GM23338 (cell line): ENCODE data around the gene HYAL2. TPM values are rescaled to one million over a fixed set of nuclear protein-coding genes. Genes with fewer than 3 reads are reported as not detected.

ENCODE experiments used
- ATAC-seq: fragments of 200-7000 bp; cut with Tn5 transposase; 3 replicates; pipeline ENCODE4 v1.9.1; 2020
- DNase-seq: peaks from one replicate; pipeline ENCODE4 v3.0.0-alpha.2; 2015; ENCODE audit warnings: low spot score
- H2AFZ ChIP-seq: fragments of 200-600 bp; sonication (generic); 2 replicates; pipeline ENCODE4 v1.8.0; 2016; ENCODE audit warnings: antibody characterized with exemption, mild to moderate bottlenecking, moderate library complexity
- H3F3A ChIP-seq: fragments of 200-600 bp; sonication (generic); replicated peaks from 2 replicates; pipeline ENCODE4 v1.8.0; 2017; ENCODE audit warnings: antibody characterized with exemption, mixed run types, low read depth
- H3K27ac ChIP-seq: fragments of 200-600 bp; sonication (generic); 2 replicates; pipeline ENCODE4 v1.6.1; 2016; ENCODE audit warnings: low read depth
- H3K27me3 ChIP-seq: fragments of 200-600 bp; sonication (generic); 2 replicates; pipeline ENCODE4 v1.8.0; 2016; ENCODE audit warnings: mild to moderate bottlenecking, mixed run types, moderate library complexity; ENCODE audit not compliant: insufficient read depth
- H3K36me3 ChIP-seq: fragments of 200-600 bp; sonication (generic); 2 replicates; pipeline ENCODE4 v1.8.0; 2016; ENCODE audit warnings: mild to moderate bottlenecking; ENCODE audit not compliant: insufficient read depth
- H3K4me1 ChIP-seq: fragments of 200-600 bp; sonication (generic); 2 replicates; pipeline ENCODE4 v1.8.0; 2016; ENCODE audit warnings: mild to moderate bottlenecking, moderate library complexity; ENCODE audit not compliant: insufficient read depth
- H3K4me2 ChIP-seq: fragments of 200-600 bp; sonication (generic); 2 replicates; pipeline ENCODE4 v1.7.1; 2017; ENCODE audit warnings: mixed run types
- H3K4me3 ChIP-seq: fragments of 200-600 bp; sonication (generic); 2 replicates; pipeline ENCODE4 v1.6.1; 2016; ENCODE audit warnings: mixed run types
- H3K79me2 ChIP-seq: fragments of 200-600 bp; sonication (generic); replicated peaks from 2 replicates; pipeline ENCODE4 v1.8.0; 2017; ENCODE audit warnings: mild to moderate bottlenecking; ENCODE audit not compliant: insufficient read depth
- H3K9me2 ChIP-seq: fragments of 200-600 bp; sonication (generic); 2 replicates; pipeline ENCODE4 v1.8.0; 2017; ENCODE audit not compliant: insufficient read depth
- H4K20me1 ChIP-seq: fragments of 200-600 bp; sonication (generic); replicated peaks from 2 replicates; pipeline ENCODE4 v1.8.0; 2017; ENCODE audit warnings: mild to moderate bottlenecking; ENCODE audit not compliant: insufficient read depth
- H3K27ac Mint-ChIP-seq: 2 replicates; pipeline ENCODE4 v1.8.0; 2020; ENCODE audit warnings: inconsistent platforms, mild to moderate bottlenecking, moderate library complexity, mixed read lengths
- H3K27me3 Mint-ChIP-seq: 3 replicates; pipeline ENCODE4 v1.8.0; 2022; ENCODE audit warnings: low read depth, mild to moderate bottlenecking, moderate library complexity, mixed read lengths, inconsistent platforms; ENCODE audit not compliant: insufficient read depth, poor library complexity
- H3K36me3 Mint-ChIP-seq: 3 replicates; pipeline ENCODE4 v1.8.0; 2021; ENCODE audit warnings: low read depth, mild to moderate bottlenecking, inconsistent platforms, moderate library complexity, mixed read lengths
- H3K4me1 Mint-ChIP-seq: 3 replicates; pipeline ENCODE4 v1.8.0; 2020; ENCODE audit warnings: mild to moderate bottlenecking, inconsistent platforms, mixed read lengths
- H3K4me3 Mint-ChIP-seq: 3 replicates; pipeline ENCODE4 v1.8.0; 2021; ENCODE audit warnings: moderate library complexity, mild to moderate bottlenecking, inconsistent platforms, mixed read lengths
- H3K9me3 Mint-ChIP-seq: 3 replicates; pipeline ENCODE4 v1.8.0; 2020; ENCODE audit warnings: moderate library complexity, mild to moderate bottlenecking, inconsistent platforms, mixed read lengths
- CREB1 ChIP-seq: fragments of 250-450 bp; sonication (Bioruptor Pico); IDR thresholded peaks from 2 replicates; pipeline ENCODE4 v1.5.0; 2020; ENCODE audit warnings: low read depth, mild to moderate bottlenecking, moderate library complexity
- EZH2 ChIP-seq: fragments of 200-600 bp; sonication (generic); IDR thresholded peaks from one replicate; pipeline ENCODE4 v1.8.0; 2017; ENCODE audit warnings: antibody characterized with exemption, mild to moderate bottlenecking, low read depth; ENCODE audit not compliant: unreplicated experiment
- STAT1 ChIP-seq: IDR thresholded peaks from one replicate; pipeline ENCODE4 v1.6.1; 2016; ENCODE audit warnings: antibody characterized with exemption; ENCODE audit not compliant: unreplicated experiment
- ZNF114 ChIP-seq: fragments of 250-450 bp; sonication (Bioruptor Pico); IDR thresholded peaks from 2 replicates; pipeline ENCODE4 v1.5.0; 2020; ENCODE audit warnings: mild to moderate bottlenecking, moderate library complexity
- ZNF331 ChIP-seq: fragments of 250-450 bp; sonication (Bioruptor Pico); IDR thresholded peaks from 2 replicates; pipeline ENCODE4 v1.5.0; 2020; ENCODE audit warnings: low read depth, mild to moderate bottlenecking, moderate library complexity
- polyA plus RNA-seq: library from polyadenylated mRNA; unstranded; fragments of >200 nt; fragmentation: Nextera tagmentation; extraction: Ambion mirVana; gene quantifications from 2 replicates; pipeline ENCODE4 v1.2.1, GENCODE V29; 2016
- total RNA-seq: library from RNA; depleted of rRNA; stranded (reverse); fragments of >200 nt; shearing (Covaris generic); gene quantifications from 2 replicates; pipeline ENCODE4 v1.2.3, GENCODE V29; 2014
- TF ChIP-seq, protein P1 (sequence below), 2 experiments: fragments of 200-600 bp in 1 of 2; sonication (generic) in 1 of 2; conservative IDR thresholded peaks; 2 replicates each; pipeline versions ENCODE4 v1.5.1 to v1.6.1; 2016 to 2017; ENCODE audit warnings: antibody characterized with exemption in 2 of 2, low read depth in 2 of 2, mild to moderate bottlenecking in 2 of 2, moderate library complexity in 1 of 2
- TF ChIP-seq, protein P2 (sequence below): IDR thresholded peaks from 2 replicates; pipeline ENCODE4 v1.6.1; 2016; ENCODE audit warnings: antibody characterized with exemption
- TF ChIP-seq, protein P3 (sequence below): fragments of 250-450 bp; sonication (Bioruptor Pico); IDR thresholded peaks from 2 replicates; pipeline ENCODE4 v1.5.0; 2020; ENCODE audit warnings: mild to moderate bottlenecking, moderate library complexity
- TF ChIP-seq, protein P4 (sequence below): IDR thresholded peaks from one replicate; pipeline ENCODE4 v1.6.1; 2018; ENCODE audit warnings: antibody characterized with exemption; ENCODE audit not compliant: unreplicated experiment

Gene HYAL2
- total and polyA plus RNA-seq, 2 experiments from 2014 or later, result 28.9 to 74.3 TPM

DNA sequence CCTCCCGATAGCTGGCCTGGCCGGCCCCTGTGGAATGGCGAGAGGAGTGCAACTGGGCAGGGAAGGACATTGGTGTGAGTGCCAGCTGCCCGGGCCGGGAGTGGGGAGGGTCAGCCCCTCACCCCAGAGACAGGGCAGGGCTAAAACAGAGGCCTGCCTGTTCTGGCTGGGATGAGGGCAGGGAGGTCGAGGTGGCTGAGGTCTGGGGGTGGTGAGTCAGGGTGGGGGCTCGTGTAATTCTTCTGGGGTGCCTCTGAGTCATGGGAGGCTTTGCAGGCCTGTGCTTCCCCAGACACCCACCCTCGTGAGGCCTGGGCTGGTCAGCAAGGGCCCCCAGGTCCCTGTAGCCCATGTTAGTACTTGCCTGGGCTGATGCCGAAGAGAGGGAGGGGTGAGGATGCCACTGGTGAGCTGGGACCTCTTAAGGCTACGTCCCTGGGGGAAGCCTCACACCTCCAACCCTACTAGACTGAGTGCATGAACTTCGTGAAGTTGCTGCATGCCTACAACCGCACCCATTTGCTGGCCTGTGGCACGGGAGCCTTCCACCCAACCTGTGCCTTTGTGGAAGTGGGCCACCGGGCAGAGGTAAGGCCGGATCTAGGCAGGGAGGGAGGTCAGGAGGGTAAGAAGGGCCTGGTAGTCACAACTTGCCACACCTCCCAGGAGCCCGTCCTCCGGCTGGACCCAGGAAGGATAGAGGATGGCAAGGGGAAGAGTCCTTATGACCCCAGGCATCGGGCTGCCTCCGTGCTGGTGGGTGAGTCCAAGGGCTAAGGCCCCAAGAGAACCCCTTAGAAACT lies 51.9 kb downstream of the HYAL2 start:
- Histone ChIP-seq H3K4me2 (no peak overlapping the region), H3K36me3 (no peaks in the 10 kb centered on the region), H3K27ac (no peak overlapping the region), H3K79me2 (no peaks in the 10 kb centered on the region), H2AFZ (no peak overlapping the region), H3K4me3 (no peak overlapping the region), H4K20me1 (no peaks in the 10 kb centered on the region), H3K27me3 (peaks cover 27% of the 10 kb centered on the region), H3K4me1 (peaks cover 38% of the 10 kb centered on the region), H3K9me2 (no peaks in the 10 kb centered on the region), H3F3A (0 out of 2 replicates have a peak, but pooled peaks cover 4% of the 10 kb centered on the region)
- DNase-seq (no peak), ATAC-seq (no peak)
- H3K4me3 Mint-ChIP-seq, result no peak overlapping the region
- H3K9me3 Mint-ChIP-seq, result no peaks in the 10 kb centered on the region
- H3K4me1 Mint-ChIP-seq, result peaks cover 60% of the 10 kb centered on the region
- peaks cover 41% of the 10 kb centered on the region for H3K27me3 Mint-ChIP-seq
- no peaks in the 10 kb centered on the region for H3K36me3 Mint-ChIP-seq
- H3K27ac Mint-ChIP-seq, result no peak overlapping the region
- TF ChIP-seq, protein P1, sequence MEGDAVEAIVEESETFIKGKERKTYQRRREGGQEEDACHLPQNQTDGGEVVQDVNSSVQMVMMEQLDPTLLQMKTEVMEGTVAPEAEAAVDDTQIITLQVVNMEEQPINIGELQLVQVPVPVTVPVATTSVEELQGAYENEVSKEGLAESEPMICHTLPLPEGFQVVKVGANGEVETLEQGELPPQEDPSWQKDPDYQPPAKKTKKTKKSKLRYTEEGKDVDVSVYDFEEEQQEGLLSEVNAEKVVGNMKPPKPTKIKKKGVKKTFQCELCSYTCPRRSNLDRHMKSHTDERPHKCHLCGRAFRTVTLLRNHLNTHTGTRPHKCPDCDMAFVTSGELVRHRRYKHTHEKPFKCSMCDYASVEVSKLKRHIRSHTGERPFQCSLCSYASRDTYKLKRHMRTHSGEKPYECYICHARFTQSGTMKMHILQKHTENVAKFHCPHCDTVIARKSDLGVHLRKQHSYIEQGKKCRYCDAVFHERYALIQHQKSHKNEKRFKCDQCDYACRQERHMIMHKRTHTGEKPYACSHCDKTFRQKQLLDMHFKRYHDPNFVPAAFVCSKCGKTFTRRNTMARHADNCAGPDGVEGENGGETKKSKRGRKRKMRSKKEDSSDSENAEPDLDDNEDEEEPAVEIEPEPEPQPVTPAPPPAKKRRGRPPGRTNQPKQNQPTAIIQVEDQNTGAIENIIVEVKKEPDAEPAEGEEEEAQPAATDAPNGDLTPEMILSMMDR (conservative IDR thresholded peaks at IDR 0.05; ENCODE audit: low read depth in 2 of 2), result no peak
- no peak for TF ChIP-seq EZH2
- no peak for TF ChIP-seq STAT1
- TF ChIP-seq, protein P2, sequence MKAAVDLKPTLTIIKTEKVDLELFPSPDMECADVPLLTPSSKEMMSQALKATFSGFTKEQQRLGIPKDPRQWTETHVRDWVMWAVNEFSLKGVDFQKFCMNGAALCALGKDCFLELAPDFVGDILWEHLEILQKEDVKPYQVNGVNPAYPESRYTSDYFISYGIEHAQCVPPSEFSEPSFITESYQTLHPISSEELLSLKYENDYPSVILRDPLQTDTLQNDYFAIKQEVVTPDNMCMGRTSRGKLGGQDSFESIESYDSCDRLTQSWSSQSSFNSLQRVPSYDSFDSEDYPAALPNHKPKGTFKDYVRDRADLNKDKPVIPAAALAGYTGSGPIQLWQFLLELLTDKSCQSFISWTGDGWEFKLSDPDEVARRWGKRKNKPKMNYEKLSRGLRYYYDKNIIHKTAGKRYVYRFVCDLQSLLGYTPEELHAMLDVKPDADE, result no peak
- TF ChIP-seq, protein P3, sequence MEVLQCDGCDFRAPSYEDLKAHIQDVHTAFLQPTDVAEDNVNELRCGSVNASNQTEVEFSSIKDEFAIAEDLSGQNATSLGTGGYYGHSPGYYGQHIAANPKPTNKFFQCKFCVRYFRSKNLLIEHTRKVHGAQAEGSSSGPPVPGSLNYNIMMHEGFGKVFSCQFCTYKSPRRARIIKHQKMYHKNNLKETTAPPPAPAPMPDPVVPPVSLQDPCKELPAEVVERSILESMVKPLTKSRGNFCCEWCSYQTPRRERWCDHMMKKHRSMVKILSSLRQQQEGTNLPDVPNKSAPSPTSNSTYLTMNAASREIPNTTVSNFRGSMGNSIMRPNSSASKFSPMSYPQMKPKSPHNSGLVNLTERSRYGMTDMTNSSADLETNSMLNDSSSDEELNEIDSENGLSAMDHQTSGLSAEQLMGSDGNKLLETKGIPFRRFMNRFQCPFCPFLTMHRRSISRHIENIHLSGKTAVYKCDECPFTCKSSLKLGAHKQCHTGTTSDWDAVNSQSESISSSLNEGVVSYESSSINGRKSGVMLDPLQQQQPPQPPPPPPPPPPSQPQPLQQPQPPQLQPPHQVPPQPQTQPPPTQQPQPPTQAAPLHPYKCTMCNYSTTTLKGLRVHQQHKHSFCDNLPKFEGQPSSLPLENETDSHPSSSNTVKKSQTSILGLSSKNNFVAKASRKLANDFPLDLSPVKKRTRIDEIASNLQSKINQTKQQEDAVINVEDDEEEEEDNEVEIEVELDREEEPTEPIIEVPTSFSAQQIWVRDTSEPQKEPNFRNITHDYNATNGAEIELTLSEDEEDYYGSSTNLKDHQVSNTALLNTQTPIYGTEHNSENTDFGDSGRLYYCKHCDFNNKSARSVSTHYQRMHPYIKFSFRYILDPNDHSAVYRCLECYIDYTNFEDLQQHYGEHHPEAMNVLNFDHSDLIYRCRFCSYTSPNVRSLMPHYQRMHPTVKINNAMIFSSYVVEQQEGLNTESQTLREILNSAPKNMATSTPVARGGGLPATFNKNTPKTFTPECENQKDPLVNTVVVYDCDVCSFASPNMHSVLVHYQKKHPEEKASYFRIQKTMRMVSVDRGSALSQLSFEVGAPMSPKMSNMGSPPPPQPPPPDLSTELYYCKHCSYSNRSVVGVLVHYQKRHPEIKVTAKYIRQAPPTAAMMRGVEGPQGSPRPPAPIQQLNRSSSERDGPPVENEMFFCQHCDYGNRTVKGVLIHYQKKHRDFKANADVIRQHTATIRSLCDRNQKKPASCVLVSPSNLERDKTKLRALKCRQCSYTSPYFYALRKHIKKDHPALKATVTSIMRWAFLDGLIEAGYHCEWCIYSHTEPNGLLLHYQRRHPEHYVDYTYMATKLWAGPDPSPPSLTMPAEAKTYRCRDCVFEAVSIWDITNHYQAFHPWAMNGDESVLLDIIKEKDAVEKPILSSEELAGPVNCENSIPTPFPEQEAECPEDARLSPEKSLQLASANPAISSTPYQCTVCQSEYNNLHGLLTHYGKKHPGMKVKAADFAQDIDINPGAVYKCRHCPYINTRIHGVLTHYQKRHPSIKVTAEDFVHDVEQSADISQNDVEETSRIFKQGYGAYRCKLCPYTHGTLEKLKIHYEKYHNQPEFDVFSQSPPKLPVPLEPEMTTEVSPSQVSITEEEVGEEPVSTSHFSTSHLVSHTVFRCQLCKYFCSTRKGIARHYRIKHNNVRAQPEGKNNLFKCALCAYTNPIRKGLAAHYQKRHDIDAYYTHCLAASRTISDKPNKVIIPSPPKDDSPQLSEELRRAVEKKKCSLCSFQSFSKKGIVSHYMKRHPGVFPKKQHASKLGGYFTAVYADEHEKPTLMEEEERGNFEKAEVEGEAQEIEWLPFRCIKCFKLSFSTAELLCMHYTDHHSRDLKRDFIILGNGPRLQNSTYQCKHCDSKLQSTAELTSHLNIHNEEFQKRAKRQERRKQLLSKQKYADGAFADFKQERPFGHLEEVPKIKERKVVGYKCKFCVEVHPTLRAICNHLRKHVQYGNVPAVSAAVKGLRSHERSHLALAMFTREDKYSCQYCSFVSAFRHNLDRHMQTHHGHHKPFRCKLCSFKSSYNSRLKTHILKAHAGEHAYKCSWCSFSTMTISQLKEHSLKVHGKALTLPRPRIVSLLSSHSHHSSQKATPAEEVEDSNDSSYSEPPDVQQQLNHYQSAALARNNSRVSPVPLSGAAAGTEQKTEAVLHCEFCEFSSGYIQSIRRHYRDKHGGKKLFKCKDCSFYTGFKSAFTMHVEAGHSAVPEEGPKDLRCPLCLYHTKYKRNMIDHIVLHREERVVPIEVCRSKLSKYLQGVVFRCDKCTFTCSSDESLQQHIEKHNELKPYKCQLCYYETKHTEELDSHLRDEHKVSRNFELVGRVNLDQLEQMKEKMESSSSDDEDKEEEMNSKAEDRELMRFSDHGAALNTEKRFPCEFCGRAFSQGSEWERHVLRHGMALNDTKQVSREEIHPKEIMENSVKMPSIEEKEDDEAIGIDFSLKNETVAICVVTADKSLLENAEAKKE, result no peak
- no peak for TF ChIP-seq ZNF331 (CRISPR knock-in tag)
- no peak for TF ChIP-seq ZNF114 (CRISPR knock-in tag)
- TF ChIP-seq, protein P4, sequence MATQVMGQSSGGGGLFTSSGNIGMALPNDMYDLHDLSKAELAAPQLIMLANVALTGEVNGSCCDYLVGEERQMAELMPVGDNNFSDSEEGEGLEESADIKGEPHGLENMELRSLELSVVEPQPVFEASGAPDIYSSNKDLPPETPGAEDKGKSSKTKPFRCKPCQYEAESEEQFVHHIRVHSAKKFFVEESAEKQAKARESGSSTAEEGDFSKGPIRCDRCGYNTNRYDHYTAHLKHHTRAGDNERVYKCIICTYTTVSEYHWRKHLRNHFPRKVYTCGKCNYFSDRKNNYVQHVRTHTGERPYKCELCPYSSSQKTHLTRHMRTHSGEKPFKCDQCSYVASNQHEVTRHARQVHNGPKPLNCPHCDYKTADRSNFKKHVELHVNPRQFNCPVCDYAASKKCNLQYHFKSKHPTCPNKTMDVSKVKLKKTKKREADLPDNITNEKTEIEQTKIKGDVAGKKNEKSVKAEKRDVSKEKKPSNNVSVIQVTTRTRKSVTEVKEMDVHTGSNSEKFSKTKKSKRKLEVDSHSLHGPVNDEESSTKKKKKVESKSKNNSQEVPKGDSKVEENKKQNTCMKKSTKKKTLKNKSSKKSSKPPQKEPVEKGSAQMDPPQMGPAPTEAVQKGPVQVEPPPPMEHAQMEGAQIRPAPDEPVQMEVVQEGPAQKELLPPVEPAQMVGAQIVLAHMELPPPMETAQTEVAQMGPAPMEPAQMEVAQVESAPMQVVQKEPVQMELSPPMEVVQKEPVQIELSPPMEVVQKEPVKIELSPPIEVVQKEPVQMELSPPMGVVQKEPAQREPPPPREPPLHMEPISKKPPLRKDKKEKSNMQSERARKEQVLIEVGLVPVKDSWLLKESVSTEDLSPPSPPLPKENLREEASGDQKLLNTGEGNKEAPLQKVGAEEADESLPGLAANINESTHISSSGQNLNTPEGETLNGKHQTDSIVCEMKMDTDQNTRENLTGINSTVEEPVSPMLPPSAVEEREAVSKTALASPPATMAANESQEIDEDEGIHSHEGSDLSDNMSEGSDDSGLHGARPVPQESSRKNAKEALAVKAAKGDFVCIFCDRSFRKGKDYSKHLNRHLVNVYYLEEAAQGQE, result no peak
- no peak for TF ChIP-seq CREB1 (CRISPR knock-in tag)
